SKM-1 (cell line): ENCODE results near the gene NISCH.

Source experiments
- DNase-seq: peaks from one replicate; lab custom pipeline; 2025; ENCODE audit not compliant: unreplicated experiment; lab: John Stamatoyannopoulos, UW

Gene NISCH

GRCh38 chr3:52447512-52448355 is 7.7 kb upstream of the NISCH start:
- no peak for DNase-seq

GRCh38 chr3:52450489-52451236 is 4.7 kb upstream of the NISCH start:
- DNase-seq, result no peak

- no peak for DNase-seq
Observed at GRCh38 chr3:52451237-52452083, 3.9 kb upstream of the NISCH start.

- DNase-seq, result no peak
Observed at GRCh38 chr3:52452126-52452525, 3.3 kb upstream of the NISCH start.

GRCh38 chr3:52452570-52453221 is 2.7 kb upstream of the NISCH start:
- DNase-seq, result no peak

- no peak for DNase-seq
Observed at GRCh38 chr3:52453496-52454249, 1.7 kb upstream of the NISCH start, which contains the start of gene TNNC1. TNNC1 (minus strand) TSS chr3:52454041; CDS start chr3:52454015, 26 bp downstream.

- DNase-seq, result no peak
Observed at GRCh38 chr3:52454250-52454937, 1.0 kb upstream of the NISCH start.

- no peak for DNase-seq
Observed at GRCh38 chr3:52454938-52455282, 494 bp upstream of the NISCH start.

GRCh38 chr3:52456169-52456799 is 880 bp downstream of the NISCH start:
- no peak for DNase-seq

GRCh38 chr3:52456800-52457183 is 1.4 kb downstream of the NISCH start:
- DNase-seq, result no peak

GRCh38 chr3:52458031-52458760 is 2.8 kb downstream of the NISCH start:
- no peak for DNase-seq

GRCh38 chr3:52458770-52459545 is 3.6 kb downstream of the NISCH start:
- DNase-seq, result no peak

GRCh38 chr3:52461874-52462273 is 6.5 kb downstream of the NISCH start:
- DNase-seq, result no peak

- DNase-seq, result no peak
Observed at GRCh38 chr3:52463416-52463815, 8.0 kb downstream of the NISCH start.

- no peak for DNase-seq
Observed at GRCh38 chr3:52468336-52468735, 12.9 kb downstream of the NISCH start.

- no peak for DNase-seq
Observed at GRCh38 chr3:52469001-52469400, 13.6 kb downstream of the NISCH start.

- no peak for DNase-seq
Observed at GRCh38 chr3:52470920-52471319, 15.5 kb downstream of the NISCH start.
